NT2/D1 (cell line): Measurements from ENCODE around the gene CASK.

Experiments used
- DNase-seq: peaks from one replicate; pipeline ENCODE4 v3.0.0-alpha.2; 2011; ENCODE audit warnings: low read depth, low spot score
- H3K27me3 ChIP-seq: 2 replicates; pipeline ENCODE4 v1.6.0; 2011; ENCODE audit warnings: mild to moderate bottlenecking; ENCODE audit not compliant: insufficient read length, insufficient read depth
- H3K36me3 ChIP-seq: 2 replicates; pipeline ENCODE4 v1.6.1; 2011; ENCODE audit warnings: mild to moderate bottlenecking, low read length, mixed read lengths; ENCODE audit not compliant: insufficient read depth, insufficient read length
- H3K4me1 ChIP-seq: 2 replicates; pipeline ENCODE4 v1.5.1; 2011; ENCODE audit not compliant: insufficient read depth, insufficient read length
- H3K4me3 ChIP-seq: 2 replicates; pipeline ENCODE4 v1.5.1; 2011; ENCODE audit warnings: low read depth; ENCODE audit not compliant: insufficient read length
- H3K9ac ChIP-seq: 2 replicates; pipeline ENCODE4 v1.6.0; 2011; ENCODE audit warnings: low read depth; ENCODE audit not compliant: insufficient read length
- H3K9me3 ChIP-seq: 2 replicates; pipeline ENCODE4 v1.5.1; 2011; ENCODE audit warnings: mild to moderate bottlenecking, low read length; ENCODE audit not compliant: insufficient read depth
- SUZ12 ChIP-seq: IDR thresholded peaks from 2 replicates; pipeline ENCODE4 v1.6.1; 2011; ENCODE audit not compliant: insufficient read length, insufficient read depth; ENCODE audit errors: extremely low read depth
- YY1 ChIP-seq: IDR thresholded peaks from 2 replicates; pipeline ENCODE4 v1.6.1; 2011; ENCODE audit not compliant: insufficient read length, insufficient read depth
- ZNF274 ChIP-seq: IDR thresholded peaks from 2 replicates; pipeline ENCODE4 v1.6.1; 2011; ENCODE audit warnings: mild to moderate bottlenecking, low read depth, low read length

The CASK gene

GRCh38 chrX:41707218-41707617 is 216.1 kb downstream of the CASK start:
- no peak overlapping the region for H3K4me3 ChIP-seq
- H3K4me1 ChIP-seq, result no peaks in the 10 kb centered on the region
- no peak overlapping the region for H3K9ac ChIP-seq
- H3K27me3 ChIP-seq, result no peaks in the 10 kb centered on the region
- DNase-seq, result no peak
- H3K36me3 ChIP-seq, result peaks cover 2% of the 10 kb centered on the region
- no peaks in the 10 kb centered on the region for H3K9me3 ChIP-seq
- TF ChIP-seq YY1 (no peak), ZNF274 (no peak), SUZ12 (no peak)

DNA sequence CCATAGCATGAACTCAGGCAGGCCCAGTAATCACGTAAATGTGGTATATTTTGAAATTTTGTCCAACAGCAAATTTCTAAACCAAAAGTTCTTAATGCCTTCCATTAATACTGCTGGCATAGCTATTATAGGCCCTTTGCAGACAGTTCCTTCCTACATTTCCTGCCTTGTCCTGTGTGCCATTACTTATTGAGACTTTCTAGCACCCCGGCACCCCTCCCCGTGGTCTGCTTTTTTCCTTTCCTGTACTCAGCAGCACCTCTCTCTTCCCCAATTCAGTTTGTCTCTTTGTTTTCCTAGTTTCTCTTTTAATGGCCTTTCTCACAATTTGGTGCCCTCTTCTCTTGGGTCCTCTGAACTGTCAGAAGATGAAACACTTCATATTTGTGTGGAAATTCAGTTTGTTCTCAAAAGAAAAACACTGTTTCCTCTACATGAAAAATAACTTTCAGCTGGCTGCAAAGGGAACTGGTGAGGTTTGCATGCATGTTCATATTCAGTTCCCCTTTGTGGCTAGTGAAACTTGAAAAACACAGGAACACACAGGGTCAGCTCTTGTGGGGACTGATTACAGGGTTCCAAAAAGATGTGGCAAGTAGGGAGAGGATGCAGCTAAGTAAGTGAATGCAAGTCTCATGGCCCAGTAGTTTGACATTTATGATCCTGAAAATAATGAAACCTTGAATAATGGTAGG is 217.5 kb downstream of the CASK start:
- Histone ChIP-seq H3K4me1 (peaks cover 2% of the 10 kb centered on the region), H3K9me3 (no peaks in the 10 kb centered on the region), H3K9ac (no peak overlapping the region), H3K27me3 (no peaks in the 10 kb centered on the region), H3K36me3 (peaks cover 2% of the 10 kb centered on the region), H3K4me3 (no peak overlapping the region)
- DNase-seq, result no peak
- TF ChIP-seq YY1 (no peak), ZNF274 (no peak), SUZ12 (no peak)

DNA sequence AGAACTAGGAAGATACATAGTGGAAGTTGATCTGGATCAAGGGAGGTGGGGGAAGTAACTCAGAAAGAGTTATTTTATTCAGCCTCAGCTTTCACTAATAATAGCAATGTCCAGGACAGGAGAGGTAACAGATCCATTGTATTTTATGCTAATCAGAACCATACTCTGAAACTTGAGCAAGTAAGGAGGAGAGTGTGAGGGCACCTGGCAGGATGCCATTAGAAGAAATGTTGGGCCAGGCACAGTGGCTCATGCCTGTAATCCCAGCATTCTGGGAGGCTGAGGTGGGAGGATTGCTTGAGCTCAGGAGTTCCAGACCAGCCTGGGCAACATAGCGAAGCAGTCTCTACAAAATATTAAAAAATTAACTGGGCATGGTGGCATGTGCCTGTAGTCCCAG is 218.3 kb downstream of the CASK start:
- Histone ChIP-seq H3K4me1 (peaks cover 2% of the 10 kb centered on the region), H3K36me3 (peaks cover 2% of the 10 kb centered on the region), H3K27me3 (no peaks in the 10 kb centered on the region), H3K9ac (no peak overlapping the region), H3K4me3 (no peak overlapping the region), H3K9me3 (no peaks in the 10 kb centered on the region)
- DNase-seq, result no peak
- TF ChIP-seq ZNF274 (no peak), YY1 (no peak), SUZ12 (no peak)

- DNase-seq, result no peak
- no peaks in the 10 kb centered on the region for H3K27me3 ChIP-seq
- no peaks in the 10 kb centered on the region for H3K9me3 ChIP-seq
- peaks cover 2% of the 10 kb centered on the region for H3K4me1 ChIP-seq
- peaks cover 2% of the 10 kb centered on the region for H3K36me3 ChIP-seq
- H3K4me3 ChIP-seq, result no peak overlapping the region
- H3K9ac ChIP-seq, result no peak overlapping the region
- TF ChIP-seq YY1, result no peak
- TF ChIP-seq SUZ12, result no peak
- TF ChIP-seq ZNF274, result no peak
Observed at GRCh38 chrX:41703574-41704029, 219.8 kb downstream of the CASK start.

GRCh38 chrX:41695426-41695825 is 227.9 kb downstream of the CASK start:
- Histone ChIP-seq H3K9ac (no peak overlapping the region), H3K4me3 (no peak overlapping the region), H3K36me3 (no peaks in the 10 kb centered on the region), H3K4me1 (no peaks in the 10 kb centered on the region), H3K27me3 (no peaks in the 10 kb centered on the region), H3K9me3 (no peaks in the 10 kb centered on the region)
- TF ChIP-seq YY1 (no peak), SUZ12 (no peak), ZNF274 (no peak)
- no peak for DNase-seq

GRCh38 chrX:41693024-41693423 is 230.3 kb downstream of the CASK start:
- H3K9ac ChIP-seq, result no peak overlapping the region
- no peak for DNase-seq
- no peaks in the 10 kb centered on the region for H3K9me3 ChIP-seq
- H3K27me3 ChIP-seq, result no peaks in the 10 kb centered on the region
- no peaks in the 10 kb centered on the region for H3K36me3 ChIP-seq
- TF ChIP-seq ZNF274 (no peak), SUZ12 (no peak), YY1 (no peak)
- no peaks in the 10 kb centered on the region for H3K4me1 ChIP-seq
- no peak overlapping the region for H3K4me3 ChIP-seq

DNA sequence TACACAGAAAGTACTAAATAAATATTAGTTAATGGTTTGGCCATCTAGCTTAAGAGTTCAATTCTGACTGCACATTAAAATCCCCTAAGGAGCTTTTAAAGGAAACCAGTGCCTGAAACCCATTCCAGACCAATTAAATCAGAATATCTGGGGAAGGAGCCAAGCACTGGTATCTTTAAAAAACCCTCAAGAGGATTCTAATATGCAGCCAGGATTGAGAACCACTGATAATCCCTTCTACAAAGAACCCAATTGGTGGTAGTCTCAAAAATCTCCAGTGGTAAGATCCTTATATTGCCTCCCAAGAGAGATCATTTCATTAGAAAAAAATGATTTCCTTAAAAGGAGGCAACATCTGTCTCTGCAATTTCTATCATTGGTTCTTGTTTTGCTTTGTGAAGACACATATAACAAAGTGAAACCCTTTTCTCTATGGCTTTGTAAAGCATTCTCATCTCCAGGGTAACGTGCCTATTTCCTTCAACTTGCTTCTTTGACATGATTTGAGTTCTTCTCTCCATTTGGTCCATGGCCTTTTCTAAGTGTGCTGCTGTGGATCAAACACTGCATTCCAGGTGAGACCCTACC is 231.1 kb downstream of the CASK start:
- TF ChIP-seq ZNF274, result no peak
- no peak for TF ChIP-seq YY1
- TF ChIP-seq SUZ12, result no peak

More for the DNA sequence above, 231.1 kb downstream of the CASK start:
- DNase-seq, result no peak
- no peak overlapping the region for H3K4me3 ChIP-seq
- no peaks in the 10 kb centered on the region for H3K4me1 ChIP-seq
- H3K27me3 ChIP-seq, result no peaks in the 10 kb centered on the region
- H3K9me3 ChIP-seq, result no peaks in the 10 kb centered on the region
- no peaks in the 10 kb centered on the region for H3K36me3 ChIP-seq
- no peak overlapping the region for H3K9ac ChIP-seq
